Body of pancreas (tissue), 4 donors: ENCODE data around the gene NPAS1.

Experiments
- POLR2A ChIP-seq, 3 donors: fragments of 450-650 bp; IDR thresholded peaks; one replicate each; pipeline ENCODE4 v1.6.1; 2016; ENCODE audit warnings: antibody characterized with exemption in 3 of 3, mild to moderate bottlenecking in 2 of 3
- TF ChIP-seq, protein P1 (sequence below), 7 experiments: fragments of 450-650 bp in 4 of 7; fragments of 200-600 bp in 3 of 7; sonication (generic) in 3 of 7; IDR thresholded peaks; one replicate each; pipeline ENCODE4 v1.5.1; 2016 to 2019; ENCODE audit warnings: antibody characterized with exemption in 7 of 7

DNA sequence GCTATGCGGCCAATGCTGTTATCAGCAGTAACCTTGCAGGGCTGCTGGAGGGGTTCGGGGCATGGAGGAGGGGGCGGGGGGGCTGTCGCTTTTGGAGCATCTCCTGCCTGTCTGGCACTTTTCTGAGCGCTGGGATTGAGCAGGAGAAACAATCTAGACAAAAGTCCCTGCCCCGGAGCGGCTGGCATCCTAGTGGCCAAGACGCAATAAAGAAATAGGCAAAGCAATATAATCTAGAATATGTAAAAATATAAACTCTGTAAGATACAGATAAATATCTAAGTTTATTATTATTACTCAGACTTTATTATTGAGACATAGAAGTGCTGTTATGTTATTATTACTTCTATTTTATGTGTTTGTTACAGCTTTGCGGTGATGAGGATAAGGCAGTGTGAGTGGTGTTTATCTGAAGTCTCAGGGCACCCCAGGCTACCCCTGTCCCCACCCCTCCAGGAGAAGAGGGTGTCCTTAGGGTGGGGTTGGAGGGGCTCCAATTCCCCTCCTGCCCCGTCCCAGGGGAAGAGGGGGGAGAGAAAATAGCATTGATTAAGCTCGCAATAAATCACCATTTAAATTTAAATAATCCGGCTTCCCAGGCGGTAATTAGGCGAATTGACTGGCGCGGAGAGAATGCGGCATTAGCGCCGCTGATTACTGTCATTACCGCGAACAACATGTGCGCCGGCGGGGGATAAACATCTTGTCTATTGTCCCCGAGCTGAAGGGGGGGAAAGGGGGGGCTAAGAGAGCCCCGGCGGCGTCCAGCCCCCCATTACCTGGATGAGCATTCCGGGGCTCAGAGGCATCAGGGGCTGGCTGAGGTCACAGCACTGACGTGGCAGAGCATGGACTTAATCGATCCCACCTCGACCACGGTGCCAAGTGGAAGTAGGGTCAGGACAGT is 3.2 kb downstream of the NPAS1 start:
- TF ChIP-seq, protein P1, sequence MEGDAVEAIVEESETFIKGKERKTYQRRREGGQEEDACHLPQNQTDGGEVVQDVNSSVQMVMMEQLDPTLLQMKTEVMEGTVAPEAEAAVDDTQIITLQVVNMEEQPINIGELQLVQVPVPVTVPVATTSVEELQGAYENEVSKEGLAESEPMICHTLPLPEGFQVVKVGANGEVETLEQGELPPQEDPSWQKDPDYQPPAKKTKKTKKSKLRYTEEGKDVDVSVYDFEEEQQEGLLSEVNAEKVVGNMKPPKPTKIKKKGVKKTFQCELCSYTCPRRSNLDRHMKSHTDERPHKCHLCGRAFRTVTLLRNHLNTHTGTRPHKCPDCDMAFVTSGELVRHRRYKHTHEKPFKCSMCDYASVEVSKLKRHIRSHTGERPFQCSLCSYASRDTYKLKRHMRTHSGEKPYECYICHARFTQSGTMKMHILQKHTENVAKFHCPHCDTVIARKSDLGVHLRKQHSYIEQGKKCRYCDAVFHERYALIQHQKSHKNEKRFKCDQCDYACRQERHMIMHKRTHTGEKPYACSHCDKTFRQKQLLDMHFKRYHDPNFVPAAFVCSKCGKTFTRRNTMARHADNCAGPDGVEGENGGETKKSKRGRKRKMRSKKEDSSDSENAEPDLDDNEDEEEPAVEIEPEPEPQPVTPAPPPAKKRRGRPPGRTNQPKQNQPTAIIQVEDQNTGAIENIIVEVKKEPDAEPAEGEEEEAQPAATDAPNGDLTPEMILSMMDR (IDR thresholded peaks at IDR 0.05), result no peak
- TF ChIP-seq POLR2A (IDR thresholded peaks at IDR 0.05), result no peak
